ENCODE measurements around the gene NDUFAF2. TPM values are rescaled to one million over a fixed set of nuclear protein-coding genes. Genes with fewer than 3 reads are reported as not detected.

NDUFAF2 gene
- total and polyA plus RNA-seq, 2 of the 13 experiments (the other 11 are each of a cell fraction or from before 2014, with no cell fraction given), result 34.0 to 78.4 TPM

- no peak for DNase-seq (ENCODE audit: low spot score)
- Histone ChIP-seq H3K27me3 (ENCODE audit: control insufficient read depth in 1 of 2, insufficient read depth in 2 of 2, low read length in 2 of 2) (no peaks in the 10 kb centered on the region), H2AFZ (ENCODE audit: low read length) (no peak overlapping the region), H3K36me3 (replicated peaks in 1 of 2; ENCODE audit: control insufficient read depth in 1 of 2, insufficient read depth in 2 of 2, low read length in 2 of 2) (peaks cover 0 to 9% of the 10 kb centered on the region in 2 experiments; a peak in 2 of 5 replicates), H3K27ac (ENCODE audit: extremely low read length, insufficient read depth, low read length) (no peak overlapping the region), H3K9ac (ENCODE audit: insufficient read depth, low read depth, low read length) (no peak overlapping the region), H3K4me1 (ENCODE audit: insufficient read depth, low read length) (no peaks in the 10 kb centered on the region), H3K9me3 (ENCODE audit: low read length) (peaks cover 11% of the 10 kb centered on the region), H3K4me2 (ENCODE audit: low read depth, low read length) (no peak overlapping the region), H3K79me2 (ENCODE audit: insufficient read depth, low read length) (no peaks in the 10 kb centered on the region), H4K20me1 (ENCODE audit: insufficient read depth, low read length) (0 out of 2 replicates have a peak, but pooled peaks cover 2% of the 10 kb centered on the region), H3K4me3 (replicated peaks in 1 of 3; ENCODE audit: insufficient read depth in 1 of 3, low read depth in 2 of 3, low read length in 3 of 3) (no peak overlapping the region)
- ATAC-seq, result no peak
- in situ Hi-C loops (cut with HindIII; ENCODE audit: extremely low pct_ligation_motif_present, low pct_unique_long_range_greater_than_20kb), result no loop called here
- ChIA-PET POLR2A (no interaction called here), CTCF (ENCODE audit: low intra/inter-chr PET ratio, low total read pairs) (no interaction called here)
- intact Hi-C loops (cut with micrococcal nuclease; ENCODE audit: unreplicated experiment), result no loop called here
- no peak for TF ChIP-seq EHMT2 (IDR thresholded peaks at IDR 0.05; ENCODE audit: borderline replicate concordance, low read depth, low read length)
- TF ChIP-seq IRX3 (CRISPR knock-in tag; IDR thresholded peaks at IDR 0.05; ENCODE audit: borderline replicate concordance, low read depth), result no peak
- BruUV-seq (replicated peaks), result no TSS peak
- no peak for FAIRE-seq
- whole genome bisulfite sequencing (ENCODE audit: low lambda C conversion rate), result 96% methylated on average over 4 of the region's 4 CpGs
These were observed 44.8 kb downstream of the NDUFAF2 start for GRCh38 chr5:60989790-60990189.

GRCh38 chr5:60992871-60993270, 47.9 kb downstream of the NDUFAF2 start:
- Histone ChIP-seq H3K4me1 (ENCODE audit: insufficient read depth, low read length) (no peaks in the 10 kb centered on the region), H3K36me3 (replicated peaks in 1 of 2; ENCODE audit: control insufficient read depth in 1 of 2, insufficient read depth in 2 of 2, low read length in 2 of 2) (peaks cover 0 to 9% of the 10 kb centered on the region in 2 experiments; a peak in 2 of 5 replicates), H3K9ac (ENCODE audit: insufficient read depth, low read depth, low read length) (no peak overlapping the region), H4K20me1 (ENCODE audit: insufficient read depth, low read length) (peaks cover 2% of the 10 kb centered on the region; the same call in 1 of the 2 replicates), H3K27me3 (ENCODE audit: control insufficient read depth in 1 of 2, insufficient read depth in 2 of 2, low read length in 2 of 2) (no peaks in the 10 kb centered on the region), H3K79me2 (ENCODE audit: insufficient read depth, low read length) (no peaks in the 10 kb centered on the region), H2AFZ (ENCODE audit: low read length) (no peak overlapping the region), H3K27ac (ENCODE audit: extremely low read length, insufficient read depth, low read length) (no peak overlapping the region), H3K4me2 (ENCODE audit: low read depth, low read length) (no peak overlapping the region), H3K4me3 (replicated peaks in 1 of 3; ENCODE audit: insufficient read depth in 1 of 3, low read depth in 2 of 3, low read length in 3 of 3) (no peak overlapping the region), H3K9me3 (ENCODE audit: low read length) (peaks cover 11% of the 10 kb centered on the region)
- WGBS (ENCODE audit: low lambda C conversion rate), result 100% methylated on average over 3 of the region's 6 CpGs
- ATAC-seq, result no peak
- ChIA-PET POLR2A (no interaction called here), CTCF (ENCODE audit: low intra/inter-chr PET ratio, low total read pairs) (no interaction called here)
- intact Hi-C loops (cut with micrococcal nuclease; ENCODE audit: unreplicated experiment), result no loop called here
- FAIRE-seq, result no peak
- in situ Hi-C loops (cut with HindIII; ENCODE audit: extremely low pct_ligation_motif_present, low pct_unique_long_range_greater_than_20kb), result no loop called here
- no TSS peak for BruUV-seq (replicated peaks)
- no peak for DNase-seq (ENCODE audit: low spot score)
- TF ChIP-seq ATF1 (CRISPR knock-in tag; IDR thresholded peaks at IDR 0.05) (no peak), IRX3 (CRISPR knock-in tag; IDR thresholded peaks at IDR 0.05; ENCODE audit: borderline replicate concordance, low read depth) (no peak), GATA4 (IDR thresholded peaks at IDR 0.05; ENCODE audit: borderline replicate concordance, low read depth) (no peak), PCBP1 (IDR thresholded peaks at IDR 0.05; ENCODE audit: borderline replicate concordance, low read depth, low read length) (no peak), ZNF558 (CRISPR knock-in tag; IDR thresholded peaks at IDR 0.05; ENCODE audit: borderline replicate concordance) (no peak), ATF7-NPFF (CRISPR knock-in tag; IDR thresholded peaks at IDR 0.05; ENCODE audit: low read depth) (no peak), MIXL1 (CRISPR knock-in tag; IDR thresholded peaks at IDR 0.05) (no peak), ZBTB3 (CRISPR knock-in tag; IDR thresholded peaks at IDR 0.05; ENCODE audit: borderline replicate concordance, low read depth) (no peak), SRSF1 (optimal IDR thresholded peaks at IDR 0.05; ENCODE audit: low read depth, low read length) (no peak), HNF1B (CRISPR knock-in tag; IDR thresholded peaks at IDR 0.05) (no peak), ZBTB38 (CRISPR knock-in tag; IDR thresholded peaks at IDR 0.05) (no peak), ZC3H4 (CRISPR knock-in tag; IDR thresholded peaks at IDR 0.05; ENCODE audit: borderline replicate concordance) (no peak), GFI1 (CRISPR knock-in tag; IDR thresholded peaks at IDR 0.05; ENCODE audit: borderline replicate concordance) (no peak), ZNF18 (CRISPR knock-in tag; IDR thresholded peaks at IDR 0.05; ENCODE audit: insufficient replicate concordance) (no peak), POGZ (CRISPR knock-in tag; IDR thresholded peaks at IDR 0.05) (no peak), RFXANK (CRISPR knock-in tag; IDR thresholded peaks at IDR 0.05) (no peak), NBN (conservative IDR thresholded peaks at IDR 0.05) (no peak)
